Liver (tissue), 3 donors: Measurements from ENCODE around the gene CDKN2AIPNL.

Experiments used
- CTCF ChIP-seq: fragments of 150-350 bp; IDR thresholded peaks from 2 replicates; pipeline ENCODE4 v1.5.1; 2017; ENCODE audit warnings: improper control_type of control experiment, low read depth, low read length; ENCODE audit not compliant: missing input control
- FOXA1 ChIP-seq: IDR thresholded peaks from 2 replicates; pipeline ENCODE4 v1.6.1; 2016; ENCODE audit warnings: antibody characterized with exemption
- FOXA2 ChIP-seq: IDR thresholded peaks from 2 replicates; pipeline ENCODE4 v1.6.1; 2016; ENCODE audit warnings: antibody characterized with exemption
- GABPA ChIP-seq, 2 donors: IDR thresholded peaks in 1 of 2; conservative IDR thresholded peaks in 1 of 2; 2 replicates each; pipeline ENCODE4 v1.6.1; 2016; ENCODE audit warnings: antibody characterized with exemption in 2 of 2, mild to moderate bottlenecking in 1 of 2, moderate library complexity in 1 of 2
- HNF4G ChIP-seq: IDR thresholded peaks from 2 replicates; pipeline ENCODE4 v1.6.1; 2016; ENCODE audit warnings: antibody characterized with exemption
- JUND ChIP-seq, 2 donors: IDR thresholded peaks; 2 replicates each; pipeline ENCODE4 v1.6.1; 2016; ENCODE audit warnings: antibody characterized with exemption in 2 of 2
- NR2F2 ChIP-seq: IDR thresholded peaks from 2 replicates; pipeline ENCODE4 v1.6.1; 2016; ENCODE audit warnings: antibody characterized with exemption
- RAD21 ChIP-seq, 2 donors: IDR thresholded peaks; 2 replicates each; pipeline ENCODE4 v1.6.1; 2016; ENCODE audit warnings: antibody characterized with exemption in 2 of 2, mild to moderate bottlenecking in 2 of 2
- SP1 ChIP-seq: IDR thresholded peaks from 2 replicates; pipeline ENCODE4 v1.6.1; 2018; ENCODE audit warnings: antibody characterized with exemption, mild to moderate bottlenecking
- TAF1 ChIP-seq: conservative IDR thresholded peaks from 2 replicates; pipeline ENCODE4 v1.6.1; 2016; ENCODE audit warnings: antibody characterized with exemption, mild to moderate bottlenecking
- YY1 ChIP-seq: IDR thresholded peaks from 2 replicates; pipeline ENCODE4 v1.6.1; 2016; ENCODE audit warnings: antibody characterized with exemption, mild to moderate bottlenecking
- TF ChIP-seq, protein P1 (sequence below): IDR thresholded peaks from 2 replicates; pipeline ENCODE4 v1.6.1; 2016; ENCODE audit warnings: antibody characterized with exemption, mild to moderate bottlenecking
- TF ChIP-seq, protein P2 (sequence below): IDR thresholded peaks from 2 replicates; pipeline ENCODE4 v1.6.1; 2016; ENCODE audit warnings: antibody characterized with exemption
- TF ChIP-seq, protein P3 (sequence below): IDR thresholded peaks from 2 replicates; pipeline ENCODE4 v1.6.1; 2016; ENCODE audit warnings: antibody characterized with exemption
- donor health status: healthy.
- donor health status: healthy.

DNA sequence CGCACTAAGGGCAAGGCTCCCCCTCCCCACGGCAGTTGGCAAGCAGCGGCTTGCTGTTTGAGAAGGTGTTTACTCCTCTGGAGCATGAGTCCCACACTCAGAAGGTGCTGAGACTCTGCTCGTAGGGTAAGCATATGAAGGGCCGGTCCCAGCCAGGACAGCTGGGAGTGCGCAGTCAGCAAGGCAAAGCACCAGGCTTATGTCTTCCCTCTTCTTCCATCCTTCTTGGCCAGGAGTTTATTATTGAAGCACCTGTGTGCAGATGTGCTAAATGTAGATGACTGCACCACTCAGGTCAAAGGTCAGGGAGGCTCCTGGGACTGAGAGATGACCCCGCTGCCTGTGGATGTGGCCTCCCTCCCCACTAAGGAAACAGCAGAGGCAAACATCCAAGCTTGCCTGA, 27.0 kb upstream of the CDKN2AIPNL start:
- TF ChIP-seq CTCF (no peak), SP1 (no peak), NR2F2 (no peak), FOXA1 (no peak), TAF1 (no peak), YY1 (no peak), JUND (IDR thresholded peaks at IDR 0.05) (no peak), HNF4G (no peak), GABPA (IDR thresholded peaks at IDR 0.05 in 1 of 2, conservative IDR thresholded peaks at IDR 0.05 in 1 of 2) (no peak), FOXA2 (no peak), RAD21 (IDR thresholded peaks at IDR 0.05) (no peak)
- TF ChIP-seq, protein P1, sequence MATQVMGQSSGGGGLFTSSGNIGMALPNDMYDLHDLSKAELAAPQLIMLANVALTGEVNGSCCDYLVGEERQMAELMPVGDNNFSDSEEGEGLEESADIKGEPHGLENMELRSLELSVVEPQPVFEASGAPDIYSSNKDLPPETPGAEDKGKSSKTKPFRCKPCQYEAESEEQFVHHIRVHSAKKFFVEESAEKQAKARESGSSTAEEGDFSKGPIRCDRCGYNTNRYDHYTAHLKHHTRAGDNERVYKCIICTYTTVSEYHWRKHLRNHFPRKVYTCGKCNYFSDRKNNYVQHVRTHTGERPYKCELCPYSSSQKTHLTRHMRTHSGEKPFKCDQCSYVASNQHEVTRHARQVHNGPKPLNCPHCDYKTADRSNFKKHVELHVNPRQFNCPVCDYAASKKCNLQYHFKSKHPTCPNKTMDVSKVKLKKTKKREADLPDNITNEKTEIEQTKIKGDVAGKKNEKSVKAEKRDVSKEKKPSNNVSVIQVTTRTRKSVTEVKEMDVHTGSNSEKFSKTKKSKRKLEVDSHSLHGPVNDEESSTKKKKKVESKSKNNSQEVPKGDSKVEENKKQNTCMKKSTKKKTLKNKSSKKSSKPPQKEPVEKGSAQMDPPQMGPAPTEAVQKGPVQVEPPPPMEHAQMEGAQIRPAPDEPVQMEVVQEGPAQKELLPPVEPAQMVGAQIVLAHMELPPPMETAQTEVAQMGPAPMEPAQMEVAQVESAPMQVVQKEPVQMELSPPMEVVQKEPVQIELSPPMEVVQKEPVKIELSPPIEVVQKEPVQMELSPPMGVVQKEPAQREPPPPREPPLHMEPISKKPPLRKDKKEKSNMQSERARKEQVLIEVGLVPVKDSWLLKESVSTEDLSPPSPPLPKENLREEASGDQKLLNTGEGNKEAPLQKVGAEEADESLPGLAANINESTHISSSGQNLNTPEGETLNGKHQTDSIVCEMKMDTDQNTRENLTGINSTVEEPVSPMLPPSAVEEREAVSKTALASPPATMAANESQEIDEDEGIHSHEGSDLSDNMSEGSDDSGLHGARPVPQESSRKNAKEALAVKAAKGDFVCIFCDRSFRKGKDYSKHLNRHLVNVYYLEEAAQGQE: no peak
- TF ChIP-seq, protein P2, sequence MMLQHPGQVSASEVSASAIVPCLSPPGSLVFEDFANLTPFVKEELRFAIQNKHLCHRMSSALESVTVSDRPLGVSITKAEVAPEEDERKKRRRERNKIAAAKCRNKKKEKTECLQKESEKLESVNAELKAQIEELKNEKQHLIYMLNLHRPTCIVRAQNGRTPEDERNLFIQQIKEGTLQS: no peak
- TF ChIP-seq, protein P3, sequence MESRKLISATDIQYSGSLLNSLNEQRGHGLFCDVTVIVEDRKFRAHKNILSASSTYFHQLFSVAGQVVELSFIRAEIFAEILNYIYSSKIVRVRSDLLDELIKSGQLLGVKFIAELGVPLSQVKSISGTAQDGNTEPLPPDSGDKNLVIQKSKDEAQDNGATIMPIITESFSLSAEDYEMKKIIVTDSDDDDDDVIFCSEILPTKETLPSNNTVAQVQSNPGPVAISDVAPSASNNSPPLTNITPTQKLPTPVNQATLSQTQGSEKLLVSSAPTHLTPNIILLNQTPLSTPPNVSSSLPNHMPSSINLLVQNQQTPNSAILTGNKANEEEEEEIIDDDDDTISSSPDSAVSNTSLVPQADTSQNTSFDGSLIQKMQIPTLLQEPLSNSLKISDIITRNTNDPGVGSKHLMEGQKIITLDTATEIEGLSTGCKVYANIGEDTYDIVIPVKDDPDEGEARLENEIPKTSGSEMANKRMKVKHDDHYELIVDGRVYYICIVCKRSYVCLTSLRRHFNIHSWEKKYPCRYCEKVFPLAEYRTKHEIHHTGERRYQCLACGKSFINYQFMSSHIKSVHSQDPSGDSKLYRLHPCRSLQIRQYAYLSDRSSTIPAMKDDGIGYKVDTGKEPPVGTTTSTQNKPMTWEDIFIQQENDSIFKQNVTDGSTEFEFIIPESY: no peak
